WTC11 (cell line): ENCODE measurements around the gene SOCS1.
"Not testable (repeated sequence)": the region's sequence is repeated elsewhere in the genome, so short reads cannot be mapped to it uniquely, and the experiment has no call there.

Source experiments
- CREB1 ChIP-seq: sonication (generic); formaldehyde crosslinking; IDR thresholded peaks from 2 replicates; pipeline ENCODE4 v1.8.0; 2023; ENCODE audit warnings: mild to moderate bottlenecking, missing genetic modification reagents
- CTCF ChIP-seq: fragments of 200-600 bp; IDR thresholded peaks from 2 replicates; pipeline ENCODE4 v1.8.0; 2022; ENCODE audit warnings: antibody characterized with exemption
- E2F1 ChIP-seq: sonication (generic); formaldehyde crosslinking; IDR thresholded peaks from 2 replicates; pipeline ENCODE4 v1.8.0; 2022; ENCODE audit warnings: mild to moderate bottlenecking, missing genetic modification reagents
- FOXJ3 ChIP-seq: sonication (generic); formaldehyde crosslinking; IDR thresholded peaks from 2 replicates; pipeline ENCODE4 v1.9.0; 2021; ENCODE audit warnings: missing genetic modification reagents, mild to moderate bottlenecking, borderline replicate concordance
- FOXP4 ChIP-seq: sonication (generic); formaldehyde crosslinking; IDR thresholded peaks from 2 replicates; pipeline ENCODE4 v1.8.0; 2022; ENCODE audit warnings: mild to moderate bottlenecking, missing genetic modification reagents
- GRHL2 ChIP-seq: fragments of 250-450 bp; sonication (Bioruptor Pico); IDR thresholded peaks from 2 replicates; pipeline ENCODE4 v1.8.0; 2022; ENCODE audit warnings: mild to moderate bottlenecking, moderate library complexity; ENCODE audit not compliant: insufficient replicate concordance, severe bottlenecking
- MXD4 ChIP-seq: fragments of 250-450 bp; sonication (Bioruptor Pico); IDR thresholded peaks from 2 replicates; pipeline ENCODE4 v1.8.0; 2021; ENCODE audit warnings: mild to moderate bottlenecking, moderate library complexity, borderline replicate concordance
- NR3C1 ChIP-seq: sonication (generic); formaldehyde crosslinking; conservative IDR thresholded peaks from 2 replicates; pipeline ENCODE4 v1.8.1; 2023; ENCODE audit warnings: low read depth, mild to moderate bottlenecking, missing genetic modification reagents
- PREB ChIP-seq: sonication (generic); formaldehyde crosslinking; IDR thresholded peaks from 2 replicates; pipeline ENCODE4 v1.8.1; 2022; ENCODE audit warnings: mild to moderate bottlenecking, missing genetic modification reagents, moderate library complexity, borderline replicate concordance
- SMAD3 ChIP-seq: sonication (generic); formaldehyde crosslinking; IDR thresholded peaks from 2 replicates; pipeline ENCODE4 v1.8.0; 2022; ENCODE audit warnings: missing genetic modification reagents, mild to moderate bottlenecking, borderline replicate concordance
- TEAD4 ChIP-seq: sonication (generic); formaldehyde crosslinking; IDR thresholded peaks from 2 replicates; pipeline ENCODE4 v1.8.0; 2022; ENCODE audit warnings: mild to moderate bottlenecking, missing genetic modification reagents
- ZNF671 ChIP-seq: fragments of 250-450 bp; sonication (Bioruptor Pico); IDR thresholded peaks from 2 replicates; pipeline ENCODE4 v1.8.0; 2021; ENCODE audit warnings: mild to moderate bottlenecking

GRCh38 chr16:11289696-11290095 lies 33.7 kb upstream of the SOCS1 start:
- not testable (repeated sequence) for TF ChIP-seq NR3C1 (CRISPR knock-in tag); CTCF; TEAD4 (CRISPR knock-in tag); E2F1; ZNF671 (CRISPR knock-in tag); CREB1 (CRISPR knock-in tag); MXD4 (CRISPR knock-in tag); PREB; SMAD3 (CRISPR knock-in tag); FOXP4 (CRISPR knock-in tag); FOXJ3 (CRISPR knock-in tag); GRHL2 (CRISPR knock-in tag)
